Measurements from ENCODE around the gene ELMO1. TPM values are rescaled to one million over a fixed set of nuclear protein-coding genes. Genes with fewer than 3 reads are reported as not detected.

Gene ELMO1
- total RNA-seq, 4 donors from 2014 or later = 58.7 to 293 (median 81.0) TPM

- TF ChIP-seq CTCF (IDR thresholded peaks at IDR 0.05) = no peak
- no peak for ATAC-seq (ENCODE audit: low FRiP score)
- DNase-seq (ENCODE audit: low spot score) = no peak
Observed at GRCh38 chr7:37391791-37392672, 56.6 kb downstream of the ELMO1 start.

DNA sequence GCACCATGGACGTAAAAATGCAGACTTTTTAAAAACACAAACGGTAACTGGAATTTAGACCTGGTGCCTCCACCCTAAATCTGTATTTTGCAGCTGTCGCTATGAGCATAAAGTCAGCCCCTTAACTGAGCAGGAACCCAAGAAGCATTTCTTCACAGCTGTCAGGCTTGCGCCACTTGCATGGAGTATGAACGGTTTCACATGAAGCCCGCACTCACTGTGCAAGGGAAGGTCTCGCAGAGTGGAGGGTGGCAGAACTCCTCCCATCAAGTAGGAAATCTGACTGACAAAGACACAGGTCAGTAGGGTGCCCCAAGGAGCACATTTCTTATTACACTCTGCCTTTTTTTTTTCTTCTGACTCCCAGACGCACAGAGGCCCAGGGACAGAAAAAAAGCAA is 58.5 kb downstream of the ELMO1 start:
- TF ChIP-seq CTCF (IDR thresholded peaks at IDR 0.05) = no peak
- ATAC-seq (ENCODE audit: low FRiP score) = no peak

DNA sequence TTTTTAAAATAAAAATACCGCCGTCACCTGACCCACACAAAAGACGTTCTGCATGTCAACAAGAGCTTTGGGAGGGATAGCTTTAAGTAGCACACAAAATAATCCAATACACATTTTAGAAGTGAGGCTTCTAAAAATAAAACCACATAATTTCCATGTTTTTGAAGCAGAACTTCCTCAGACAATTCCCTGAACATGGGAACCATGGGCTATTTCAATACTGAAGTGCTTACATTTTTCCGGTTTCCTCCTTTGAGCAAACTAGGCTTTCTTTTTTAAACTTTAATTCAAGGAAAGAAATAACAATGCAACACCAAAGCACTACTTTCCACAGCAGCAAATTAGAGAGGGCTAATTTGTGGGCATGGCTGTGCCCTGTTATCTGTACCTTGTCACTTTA is 59.9 kb downstream of the ELMO1 start:
- no peak for DNase-seq (ENCODE audit: low spot score)
- no peak for TF ChIP-seq CTCF (IDR thresholded peaks at IDR 0.05)
- no peak for ATAC-seq (ENCODE audit: low FRiP score)

More for the DNA sequence above, 58.5 kb downstream of the ELMO1 start:
- DNase-seq (ENCODE audit: low spot score) = no peak

- no peak for TF ChIP-seq CTCF (IDR thresholded peaks at IDR 0.05)
- no peak for DNase-seq (ENCODE audit: low spot score)
- ATAC-seq (ENCODE audit: low FRiP score) = no peak
Observed at GRCh38 chr7:37385787-37386186, 62.9 kb downstream of the ELMO1 start.

DNA sequence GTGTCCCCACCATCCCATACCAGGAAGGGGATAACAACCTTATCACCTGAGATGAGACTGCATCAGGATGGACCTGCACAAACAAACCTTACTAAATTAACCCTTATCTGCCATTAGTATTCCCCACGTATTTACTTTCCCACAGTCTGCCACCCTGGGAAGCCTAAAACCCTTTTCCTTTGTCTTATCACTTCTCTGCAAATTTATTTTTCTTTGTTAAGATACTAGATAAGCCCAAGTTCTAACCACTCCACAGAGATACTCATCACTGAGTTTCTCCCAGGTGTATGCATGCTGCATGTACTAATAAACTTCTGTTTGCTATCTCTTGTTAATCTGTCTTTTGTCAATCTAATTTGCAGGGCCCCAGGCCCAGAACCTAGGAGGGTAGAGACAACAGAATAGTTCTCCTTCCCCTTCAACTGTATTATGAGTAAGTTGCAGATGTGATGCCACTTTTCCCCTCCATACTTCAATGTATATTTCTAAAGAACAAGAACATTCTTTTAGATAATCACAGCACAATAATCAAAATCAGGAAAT is 66.0 kb downstream of the ELMO1 start:
- TF ChIP-seq CTCF (IDR thresholded peaks at IDR 0.05) = no peak
- no peak for DNase-seq (ENCODE audit: low spot score)
- ATAC-seq (ENCODE audit: low FRiP score) = no peak

GRCh38 chr7:37380831-37381230 is 67.8 kb downstream of the ELMO1 start:
- DNase-seq (ENCODE audit: low spot score) (no peak), ATAC-seq (ENCODE audit: low FRiP score) (no peak)
- no peak for TF ChIP-seq CTCF (IDR thresholded peaks at IDR 0.05)
